B cell (primary cell): ENCODE measurements around the gene MAP4K1. TPM values are rescaled to one million over a fixed set of nuclear protein-coding genes. Genes with fewer than 3 reads are reported as not detected.

Experiments used
- ATAC-seq: fragments of 200-7000 bp; cut with Tn5 transposase; one replicate; pipeline ENCODE4 v1.10.0; 2021; ENCODE audit warnings: low read depth, mild to moderate bottlenecking, moderate number of reproducible peaks, moderate library complexity
- CTCF ChIA-PET: fragments of 350-600 bp; sonication (Branson Sonifier 250); formaldehyde crosslinking; loops from one replicate; lab custom pipeline; 2021; ENCODE audit warnings: antibody characterized with exemption, inconsistent platforms; lab: Charles Lee
- POLR2A ChIA-PET: fragments of 350-600 bp; sonication (Branson Sonifier 250); formaldehyde crosslinking; loops from one replicate; lab custom pipeline; 2021; ENCODE audit warnings: antibody characterized with exemption; lab: Charles Lee
- DNase-seq: peaks from one replicate; pipeline ENCODE4 v3.0.0; 2013
- H2AFZ ChIP-seq: 2 replicates; pipeline ENCODE4 v1.6.1; 2012; ENCODE audit warnings: mild to moderate bottlenecking, low read depth, low read length; ENCODE audit not compliant: insufficient read depth, poor library complexity, severe bottlenecking
- H3K27ac ChIP-seq, 2 donors: 1 replicate in 1 of 2; 2 replicates in 1 of 2; pipeline ENCODE4 v1.5.1; 2012 to 2013; ENCODE audit warnings: low read length in 2 of 2, mild to moderate bottlenecking in 2 of 2, moderate library complexity in 1 of 2
- H3K27me3 ChIP-seq, 4 experiments: fragments of 200-600 bp in 1 of 4; sonication (generic) in 1 of 4; replicated peaks in 1 of 4; 1 replicate in 2 of 4; 2 replicates in 2 of 4; pipeline versions ENCODE4 v1.6.1 to v1.7.0; 2013 to 2016; ENCODE audit warnings: low read length in 3 of 4, mild to moderate bottlenecking in 2 of 4, mixed read lengths in 1 of 4, moderate library complexity in 1 of 4; ENCODE audit not compliant: insufficient read depth in 4 of 4, control insufficient read depth in 3 of 4; ENCODE audit errors: control extremely low read depth in 1 of 4
- H3K36me3 ChIP-seq, 2 experiments: replicated peaks in 1 of 2; 1 replicate in 1 of 2; 2 replicates in 1 of 2; pipeline versions ENCODE4 v1.6.1 to v1.7.1; 2013; ENCODE audit warnings: low read length in 1 of 2; ENCODE audit not compliant: insufficient read depth in 2 of 2, control insufficient read depth in 1 of 2; ENCODE audit errors: control extremely low read depth in 1 of 2, extremely low read depth in 1 of 2
- H3K4me1 ChIP-seq, 2 donors: fragments of 200-600 bp in 1 of 2; sonication (generic) in 1 of 2; 1 replicate in 1 of 2; 2 replicates in 1 of 2; pipeline versions ENCODE4 v1.5.1 to v1.6.1; 2013 to 2017; ENCODE audit warnings: low read length in 2 of 2; ENCODE audit not compliant: control insufficient read depth in 2 of 2, insufficient read depth in 2 of 2
- H3K4me2 ChIP-seq: replicated peaks from 2 replicates; pipeline ENCODE3; 2012; ENCODE audit warnings: mild to moderate bottlenecking, low read depth, low read length; ENCODE audit not compliant: poor library complexity, severe bottlenecking
- H3K4me3 ChIP-seq, 5 experiments: fragments of 200-600 bp in 1 of 5; sonication (generic) in 1 of 5; 1 replicate in 3 of 5; 2 replicates in 2 of 5; pipeline versions ENCODE4 v1.5.1 to v1.7.0; 2011 to 2016; ENCODE audit warnings: low read length in 4 of 5, mild to moderate bottlenecking in 4 of 5, low read depth in 2 of 5, control low read depth in 1 of 5, moderate library complexity in 1 of 5; ENCODE audit not compliant: insufficient read depth in 1 of 5; ENCODE audit errors: control extremely low read depth in 1 of 5, extremely low read depth in 1 of 5
- H3K79me2 ChIP-seq: fragments of 200-600 bp; sonication (generic); one replicate; pipeline ENCODE4 v1.6.0; 2016; ENCODE audit warnings: low read length; ENCODE audit not compliant: control insufficient read depth, insufficient read depth
- H3K9ac ChIP-seq: fragments of 200-600 bp; sonication (generic); 2 replicates; pipeline ENCODE4 v1.6.1; 2017; ENCODE audit warnings: mild to moderate bottlenecking, low read length, moderate library complexity
- H3K9me3 ChIP-seq, 3 donors: one replicate each; pipeline versions ENCODE4 v1.6.1 to v1.7.1; 2013; ENCODE audit warnings: low read length in 2 of 3; ENCODE audit not compliant: control insufficient read depth in 2 of 3, insufficient read depth in 1 of 3; ENCODE audit errors: control extremely low read depth in 1 of 3
- H4K20me1 ChIP-seq: 2 replicates; pipeline ENCODE4 v1.6.0; 2012; ENCODE audit warnings: mild to moderate bottlenecking, low read length; ENCODE audit not compliant: insufficient read depth, control insufficient read depth, poor library complexity, severe bottlenecking
- H3K27ac Mint-ChIP-seq: one replicate; pipeline ENCODE4 v1.8.0; 2021; ENCODE audit warnings: mixed read lengths
- H3K27me3 Mint-ChIP-seq: one replicate; pipeline ENCODE4 v1.8.0; 2021; ENCODE audit warnings: mixed read lengths
- H3K4me1 Mint-ChIP-seq: one replicate; pipeline ENCODE4 v1.8.0; 2021; ENCODE audit warnings: mixed read lengths
- H3K4me3 Mint-ChIP-seq: one replicate; pipeline ENCODE4 v1.8.0; 2021; ENCODE audit warnings: mixed read lengths
- H3K9me3 Mint-ChIP-seq: one replicate; pipeline ENCODE4 v1.8.0; 2022; ENCODE audit warnings: mixed read lengths; ENCODE audit not compliant: insufficient read depth
- CTCF ChIP-seq: fragments of 200-600 bp; IDR thresholded peaks from one replicate; pipeline ENCODE4 v1.8.0; 2022; ENCODE audit warnings: antibody characterized with exemption, mild to moderate bottlenecking
- EZH2 ChIP-seq: IDR thresholded peaks from 2 replicates; pipeline ENCODE4 v1.6.1; 2012; ENCODE audit warnings: borderline replicate concordance, low read depth, mild to moderate bottlenecking, moderate library complexity, low read length; ENCODE audit not compliant: insufficient read depth, poor library complexity, severe bottlenecking
- WGBS: methylation state at CpG from one replicate; pipeline ENCODE4 v1.1.5; 2013; ENCODE audit warnings: missing lambda C conversion rate; ENCODE audit not compliant: insufficient coverage; 5-methylcytosine and 5-hydroxymethylcytosine counted together
- intact Hi-C: fragments of 100-400 bp; cut with micrococcal nuclease; formaldehyde crosslinking; loops from one replicate; pipeline ENCODE4 v1.10.0; 2022
- polyA plus RNA-seq: library from polyadenylated mRNA; depleted of rRNA; stranded (reverse); fragments of >200 nt; gene quantifications from 2 replicates; pipeline ENCODE4 v1.2.3, GENCODE V29; 2012
- total RNA-seq, 2 donors: library from RNA; stranded (reverse); fragments of 120-200 nt in 1 of 2; gene quantifications; 1 replicate in 1 of 2; 2 replicates in 1 of 2; pipeline versions ENCODE4 v1.2.3 to v1.2.4, GENCODE V29; 2013 to 2022

MAP4K1 gene
- total and polyA plus RNA-seq, 2 donors (not counting 1 experiment from before 2014, with no cell fraction given), result 291 to 415 TPM

DNA sequence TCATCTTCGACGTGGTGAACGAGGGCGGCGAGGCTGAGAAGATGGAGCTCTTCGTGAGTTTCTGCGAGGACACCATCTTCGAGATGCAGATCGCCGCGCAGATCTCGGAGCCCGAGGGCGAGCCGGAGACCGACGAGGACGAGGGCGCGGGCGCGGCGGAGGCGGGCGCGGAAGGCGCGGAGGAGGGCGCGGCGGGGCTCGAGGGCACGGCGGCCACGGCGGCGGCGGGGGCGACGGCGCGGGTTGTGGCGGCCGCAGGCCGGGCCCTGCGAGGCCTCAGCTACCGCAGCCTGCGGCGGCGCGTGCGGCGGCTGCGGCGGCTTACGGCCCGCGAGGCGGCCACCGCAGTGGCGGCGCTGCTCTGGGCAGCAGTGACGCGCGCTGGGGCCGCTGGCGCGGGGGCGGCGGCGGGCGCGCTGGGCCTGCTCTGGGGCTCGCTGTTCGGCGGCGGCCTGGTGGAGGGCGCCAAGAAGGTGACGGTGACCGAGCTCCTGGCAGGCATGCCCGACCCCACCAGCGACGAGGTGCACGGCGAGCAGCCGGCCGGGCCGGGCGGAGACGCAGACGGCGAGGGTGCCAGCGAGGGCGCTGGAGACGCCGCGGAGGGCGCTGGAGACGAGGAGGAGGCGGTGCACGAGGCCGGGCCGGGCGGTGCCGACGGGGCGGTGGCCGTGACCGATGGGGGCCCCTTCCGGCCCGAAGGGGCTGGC is 52.6 kb downstream of the MAP4K1 start:
- Histone ChIP-seq H3K4me2 (peak overlapping the region; percentile 80), H3K9ac (peak overlapping the region; percentile 45), H3K4me3 (peak overlapping the region in 3 of 5 experiments; percentile 27 to 50 (median 43)), H3K9me3 (peaks cover 0 to 3% (median 0%) of the 10 kb centered on the region in 3 donors), H3K36me3 (no peaks in the 10 kb centered on the region), H3K27me3 (peaks cover 0 to 23% (median 4%) of the 10 kb centered on the region in 4 experiments), H3K27ac (no peak overlapping the region), H3K79me2 (no peaks in the 10 kb centered on the region), H3K4me1 (peaks cover 12 to 20% of the 10 kb centered on the region in 2 donors), H4K20me1 (no peaks in the 10 kb centered on the region), H2AFZ (peak overlapping the region; percentile 62)
- DNase-seq (peak; percentile 50), ATAC-seq (peak; percentile 66)
- Mint-ChIP-seq H3K4me3 (peak overlapping the region; percentile 82), H3K4me1 (peaks cover 35% of the 10 kb centered on the region), H3K27me3 (peaks cover 3% of the 10 kb centered on the region), H3K27ac (peak overlapping the region; percentile 53), H3K9me3 (no peaks in the 10 kb centered on the region)
- ChIA-PET CTCF (interaction anchor here (1.1 kb wide), 1 partner anchor 20 kb away, joined by 3 read pairs; no protein-coding TSS in a partner anchor), POLR2A (no interaction called here)
- WGBS, result 10% methylated on average over 111 of the region's 111 CpGs
- TF ChIP-seq EZH2 (no peak), CTCF (no peak)
- intact Hi-C loops, result no loop called here

GRCh38 chr19:38563475-38563874 is 54.3 kb downstream of the MAP4K1 start:
- peaks cover 0 to 6% (median 0%) of the 10 kb centered on the region in 3 donors for H3K9me3 ChIP-seq
- ATAC-seq (no peak), DNase-seq (no peak)
- no peak overlapping the region for H3K9ac ChIP-seq
- H2AFZ ChIP-seq, result no peak overlapping the region
- TF ChIP-seq EZH2, result no peak
- no peak for TF ChIP-seq CTCF
- H3K36me3 ChIP-seq, result no peaks in the 10 kb centered on the region
- no peak overlapping the region for H3K4me3 Mint-ChIP-seq
- peaks cover 3% of the 10 kb centered on the region for H3K27me3 Mint-ChIP-seq
- WGBS, result 100% methylated on average over 7 of the region's 9 CpGs
- ChIA-PET CTCF (interaction anchor here (1.1 kb wide), 1 partner anchor 19 kb away, joined by 5 read pairs; no protein-coding TSS in a partner anchor), POLR2A (interaction anchor here (0.5 to 1.7 kb wide), 3 partner anchors 16 to 55 kb away, joined by 4 to 5 read pairs (median 4); partner anchors contain the start of gene EIF3K)
- H3K4me2 ChIP-seq, result no peak overlapping the region
- peaks cover 45% of the 10 kb centered on the region for H3K4me1 Mint-ChIP-seq
- intact Hi-C loops, result no loop called here
- H3K9me3 Mint-ChIP-seq, result no peaks in the 10 kb centered on the region
- H3K27me3 ChIP-seq, result peaks cover 0 to 23% (median 4%) of the 10 kb centered on the region in 4 experiments
- H3K79me2 ChIP-seq, result no peaks in the 10 kb centered on the region
- H3K4me1 ChIP-seq, result peaks cover 16 to 34% of the 10 kb centered on the region in 2 donors
- H3K27ac ChIP-seq, result no peak overlapping the region
- no peak overlapping the region for H3K27ac Mint-ChIP-seq
- no peaks in the 10 kb centered on the region for H4K20me1 ChIP-seq
- H3K4me3 ChIP-seq, result no peak overlapping the region
